ENCODE measurements around the gene GNAZ.

The GNAZ gene

DNA sequence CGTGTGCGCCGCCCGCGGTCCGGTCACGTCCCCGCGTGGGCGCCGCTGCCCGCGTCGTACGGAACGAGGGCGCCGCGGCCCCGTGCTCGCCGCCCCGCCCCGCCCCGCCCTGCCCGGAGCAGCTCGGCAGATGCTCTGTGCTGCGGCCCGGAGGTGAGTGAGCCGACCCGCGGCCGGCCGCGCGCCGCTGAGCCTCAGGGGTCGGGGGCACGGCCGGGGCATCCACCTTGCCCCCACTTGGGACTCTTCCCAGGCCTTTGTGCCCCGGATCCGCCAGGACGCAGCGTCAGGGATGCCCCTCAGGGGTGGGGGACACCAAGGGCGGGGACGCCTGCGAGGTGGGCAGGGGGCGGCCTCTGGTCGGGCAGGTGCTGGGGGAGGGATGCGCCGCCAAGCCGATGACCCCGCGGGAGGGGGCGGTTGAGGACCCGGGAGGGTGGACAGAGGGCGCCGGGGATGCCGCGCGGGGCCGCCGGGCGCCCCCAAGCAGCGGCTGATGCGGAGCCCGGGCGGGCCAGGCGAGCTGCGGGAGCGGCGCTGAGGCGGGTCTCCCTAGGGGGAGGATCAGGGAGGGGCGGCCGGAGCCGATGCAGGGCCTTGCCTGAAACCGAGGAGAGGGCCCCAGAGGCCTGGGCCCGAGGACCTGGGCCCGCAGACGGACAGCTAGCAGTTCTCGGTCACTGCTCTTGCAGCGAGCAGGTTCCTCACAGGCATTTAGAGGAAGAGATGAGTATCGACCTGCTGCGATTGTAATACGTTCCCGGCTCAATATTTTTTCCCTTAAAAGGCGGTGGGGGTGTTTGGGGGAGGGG lies at the start of gene GNAZ:
Gene GNAZ (plus strand): TSS at position 102 of the 812 bp plus-strand sequence. CDS start 25,177 bp downstream, outside the sequence.
- TF ChIP-seq, protein P1, sequence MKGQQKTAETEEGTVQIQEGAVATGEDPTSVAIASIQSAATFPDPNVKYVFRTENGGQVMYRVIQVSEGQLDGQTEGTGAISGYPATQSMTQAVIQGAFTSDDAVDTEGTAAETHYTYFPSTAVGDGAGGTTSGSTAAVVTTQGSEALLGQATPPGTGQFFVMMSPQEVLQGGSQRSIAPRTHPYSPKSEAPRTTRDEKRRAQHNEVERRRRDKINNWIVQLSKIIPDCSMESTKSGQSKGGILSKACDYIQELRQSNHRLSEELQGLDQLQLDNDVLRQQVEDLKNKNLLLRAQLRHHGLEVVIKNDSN (IDR thresholded peaks at IDR 0.05) = no peak

DNA sequence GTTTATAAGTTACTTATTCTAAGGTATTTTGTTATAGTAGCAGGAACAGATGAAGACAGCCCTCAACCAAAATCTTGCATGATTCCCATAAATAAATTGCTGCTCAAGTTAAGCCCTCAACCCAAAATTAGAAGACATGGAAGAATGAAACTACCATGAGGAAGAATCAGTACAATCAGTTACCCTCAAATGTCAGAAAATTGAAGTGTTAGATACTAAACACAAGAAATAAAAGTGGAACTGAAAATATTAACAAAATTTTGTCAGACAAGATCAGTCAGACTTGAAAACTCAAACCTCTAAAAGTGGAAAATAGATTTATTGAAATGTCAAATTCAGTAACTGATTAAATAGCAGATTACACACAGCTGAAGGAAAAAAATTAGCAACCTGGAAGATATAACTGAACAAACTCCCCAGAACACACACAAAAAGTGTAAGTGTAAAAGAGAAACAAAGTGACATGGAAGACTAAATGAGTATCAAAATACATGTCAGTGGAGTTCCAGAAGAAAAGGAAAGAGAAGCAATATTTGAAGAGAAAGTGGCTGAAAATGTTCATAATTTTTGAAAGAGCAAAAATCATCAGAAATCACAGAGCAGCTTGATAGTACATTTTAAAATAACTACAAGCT lies 49.5 kb upstream of the GNAZ start:
- TF ChIP-seq EP300 (IDR thresholded peaks at IDR 0.05; ENCODE audit: borderline replicate concordance) = no peak
- TF ChIP-seq TEAD4 (IDR thresholded peaks at IDR 0.05) = no peak
- TF ChIP-seq CEBPB (IDR thresholded peaks at IDR 0.05) = no peak
- TF ChIP-seq, protein P1 (IDR thresholded peaks at IDR 0.05) = no peak
- TF ChIP-seq NFIC (IDR thresholded peaks at IDR 0.05) = no peak
- no peak for TF ChIP-seq TCF12 (IDR thresholded peaks at IDR 0.05; ENCODE audit: low read depth)
- no peak for TF ChIP-seq RAD21 (IDR thresholded peaks at IDR 0.05; ENCODE audit: low read depth)
- no peak for TF ChIP-seq EGR1 (IDR thresholded peaks at IDR 0.05)
- no peak for TF ChIP-seq FOXM1 (IDR thresholded peaks at IDR 0.05; ENCODE audit: borderline replicate concordance, low read depth)
- no peak for TF ChIP-seq ZBTB7A (IDR thresholded peaks at IDR 0.05; ENCODE audit: low read depth)
- TF ChIP-seq TAF1 (IDR thresholded peaks at IDR 0.05; ENCODE audit: low read depth) = no peak
- TF ChIP-seq CREB1 (IDR thresholded peaks at IDR 0.05; ENCODE audit: low read depth) = no peak
- TF ChIP-seq, protein P2, sequence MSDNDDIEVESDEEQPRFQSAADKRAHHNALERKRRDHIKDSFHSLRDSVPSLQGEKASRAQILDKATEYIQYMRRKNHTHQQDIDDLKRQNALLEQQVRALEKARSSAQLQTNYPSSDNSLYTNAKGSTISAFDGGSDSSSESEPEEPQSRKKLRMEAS (IDR thresholded peaks at IDR 0.05) = no peak

DNA sequence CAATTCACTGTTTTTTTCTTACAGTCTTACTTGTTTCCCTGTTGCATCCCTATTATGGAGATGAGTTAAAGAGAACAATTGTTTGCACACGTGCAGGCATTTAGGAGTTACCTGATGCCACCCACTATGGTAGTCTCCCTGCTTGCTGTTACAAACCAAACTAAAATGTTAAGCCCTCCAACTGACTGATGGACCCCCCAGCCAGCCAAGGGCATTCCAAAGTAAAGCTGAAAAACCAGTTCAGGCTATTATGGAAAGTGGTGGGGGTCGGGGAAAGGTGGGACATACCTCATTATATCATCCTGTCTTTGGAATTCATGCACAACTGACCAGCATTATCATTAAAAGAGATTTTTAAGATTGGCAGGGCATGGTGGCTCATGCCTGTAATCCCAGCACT lies 47.0 kb upstream of the GNAZ start:
- TF ChIP-seq ZBTB7A (IDR thresholded peaks at IDR 0.05; ENCODE audit: low read depth) (no peak), EGR1 (IDR thresholded peaks at IDR 0.05) (no peak), RAD21 (IDR thresholded peaks at IDR 0.05; ENCODE audit: low read depth) (no peak)
- TF ChIP-seq, protein P1 (IDR thresholded peaks at IDR 0.05) = no peak

DNA sequence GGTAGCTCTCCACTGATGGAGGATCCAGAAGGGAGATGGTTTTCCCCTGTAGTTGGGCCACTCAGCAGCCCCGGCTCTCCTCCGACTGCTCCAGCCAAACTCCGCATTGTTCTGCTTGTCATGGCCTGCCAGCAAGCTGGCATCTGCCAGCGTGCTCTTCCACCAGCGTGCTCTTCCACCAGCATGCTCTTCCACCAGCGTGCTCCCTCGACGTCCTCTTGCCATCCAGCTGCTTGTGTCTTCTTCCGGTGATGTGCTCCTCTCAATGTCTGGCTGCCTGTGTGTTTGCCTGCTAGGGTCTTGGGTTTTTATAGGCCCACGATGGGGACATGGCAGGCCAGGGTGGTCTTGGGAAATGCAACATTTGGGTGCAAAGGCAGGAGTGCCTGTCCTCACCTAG lies 43.5 kb upstream of the GNAZ start:
- TF ChIP-seq, protein P1 (IDR thresholded peaks at IDR 0.05) = no peak
- TF ChIP-seq CREB1 (IDR thresholded peaks at IDR 0.05; ENCODE audit: low read depth) = no peak

DNA sequence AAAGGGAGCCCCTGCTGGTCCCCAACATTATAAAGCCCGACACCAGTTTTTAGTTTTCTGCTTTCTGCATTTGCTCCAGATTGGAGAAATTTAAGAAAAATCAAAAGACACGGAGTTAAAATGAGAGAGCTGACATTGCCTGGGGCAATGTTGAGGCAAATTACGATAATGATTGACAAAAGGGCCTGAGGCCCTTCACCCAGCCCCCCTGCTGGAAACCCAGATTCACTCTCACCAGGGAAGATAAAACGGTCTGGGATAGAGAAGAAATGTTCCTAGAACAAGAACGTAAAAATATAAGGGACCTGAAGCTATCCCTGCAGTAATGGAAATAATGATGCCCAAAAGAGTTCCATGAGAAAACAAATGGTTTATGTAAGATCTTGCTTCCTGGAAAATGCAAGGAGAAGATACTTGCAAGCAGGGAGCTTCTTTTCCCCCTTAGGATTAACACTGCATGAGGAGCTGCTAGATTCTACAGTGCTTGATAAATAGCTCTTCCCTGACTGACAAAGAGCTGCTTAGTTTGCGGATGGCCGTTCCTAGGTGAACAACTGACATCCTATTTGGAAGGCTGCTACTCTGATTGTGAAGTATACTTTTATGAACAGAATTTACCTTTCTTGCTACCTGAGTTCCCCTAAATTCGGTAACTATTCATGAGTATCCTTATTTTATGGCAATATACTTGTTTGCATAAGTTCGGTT lies 40.6 kb upstream of the GNAZ start:
- TF ChIP-seq, protein P1 (IDR thresholded peaks at IDR 0.05) = no peak
- TF ChIP-seq, protein P3, sequence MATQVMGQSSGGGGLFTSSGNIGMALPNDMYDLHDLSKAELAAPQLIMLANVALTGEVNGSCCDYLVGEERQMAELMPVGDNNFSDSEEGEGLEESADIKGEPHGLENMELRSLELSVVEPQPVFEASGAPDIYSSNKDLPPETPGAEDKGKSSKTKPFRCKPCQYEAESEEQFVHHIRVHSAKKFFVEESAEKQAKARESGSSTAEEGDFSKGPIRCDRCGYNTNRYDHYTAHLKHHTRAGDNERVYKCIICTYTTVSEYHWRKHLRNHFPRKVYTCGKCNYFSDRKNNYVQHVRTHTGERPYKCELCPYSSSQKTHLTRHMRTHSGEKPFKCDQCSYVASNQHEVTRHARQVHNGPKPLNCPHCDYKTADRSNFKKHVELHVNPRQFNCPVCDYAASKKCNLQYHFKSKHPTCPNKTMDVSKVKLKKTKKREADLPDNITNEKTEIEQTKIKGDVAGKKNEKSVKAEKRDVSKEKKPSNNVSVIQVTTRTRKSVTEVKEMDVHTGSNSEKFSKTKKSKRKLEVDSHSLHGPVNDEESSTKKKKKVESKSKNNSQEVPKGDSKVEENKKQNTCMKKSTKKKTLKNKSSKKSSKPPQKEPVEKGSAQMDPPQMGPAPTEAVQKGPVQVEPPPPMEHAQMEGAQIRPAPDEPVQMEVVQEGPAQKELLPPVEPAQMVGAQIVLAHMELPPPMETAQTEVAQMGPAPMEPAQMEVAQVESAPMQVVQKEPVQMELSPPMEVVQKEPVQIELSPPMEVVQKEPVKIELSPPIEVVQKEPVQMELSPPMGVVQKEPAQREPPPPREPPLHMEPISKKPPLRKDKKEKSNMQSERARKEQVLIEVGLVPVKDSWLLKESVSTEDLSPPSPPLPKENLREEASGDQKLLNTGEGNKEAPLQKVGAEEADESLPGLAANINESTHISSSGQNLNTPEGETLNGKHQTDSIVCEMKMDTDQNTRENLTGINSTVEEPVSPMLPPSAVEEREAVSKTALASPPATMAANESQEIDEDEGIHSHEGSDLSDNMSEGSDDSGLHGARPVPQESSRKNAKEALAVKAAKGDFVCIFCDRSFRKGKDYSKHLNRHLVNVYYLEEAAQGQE (IDR thresholded peaks at IDR 0.05; ENCODE audit: low read depth) = no peak

DNA sequence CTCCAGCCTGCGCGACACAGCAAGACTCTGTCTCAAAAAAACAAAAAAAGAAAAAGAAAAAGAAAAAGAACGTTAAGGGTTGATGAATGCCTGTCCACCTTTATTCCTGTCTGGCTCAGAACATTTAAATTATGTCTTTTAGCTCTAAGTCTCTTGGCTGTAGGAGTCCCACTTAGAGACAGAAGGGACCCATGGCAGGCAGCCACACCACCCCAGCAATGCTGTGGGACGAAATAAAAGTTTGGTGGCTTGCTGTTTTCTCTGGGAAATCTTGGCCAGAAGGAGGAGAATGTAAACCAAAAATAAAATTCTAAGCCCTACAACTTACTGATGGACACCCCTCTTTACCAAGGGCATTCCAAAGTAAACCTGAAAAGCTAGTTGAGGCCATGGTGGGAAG lies 38.9 kb upstream of the GNAZ start:
- TF ChIP-seq TEAD4 (IDR thresholded peaks at IDR 0.05) (no peak), NFIC (IDR thresholded peaks at IDR 0.05) (no peak), YY1 (IDR thresholded peaks at IDR 0.05; ENCODE audit: low read depth) (no peak), FOXM1 (IDR thresholded peaks at IDR 0.05; ENCODE audit: borderline replicate concordance, low read depth) (no peak), EP300 (IDR thresholded peaks at IDR 0.05; ENCODE audit: borderline replicate concordance) (no peak), CEBPB (IDR thresholded peaks at IDR 0.05) (no peak)
- TF ChIP-seq, protein P2 (IDR thresholded peaks at IDR 0.05) = no peak

DNA sequence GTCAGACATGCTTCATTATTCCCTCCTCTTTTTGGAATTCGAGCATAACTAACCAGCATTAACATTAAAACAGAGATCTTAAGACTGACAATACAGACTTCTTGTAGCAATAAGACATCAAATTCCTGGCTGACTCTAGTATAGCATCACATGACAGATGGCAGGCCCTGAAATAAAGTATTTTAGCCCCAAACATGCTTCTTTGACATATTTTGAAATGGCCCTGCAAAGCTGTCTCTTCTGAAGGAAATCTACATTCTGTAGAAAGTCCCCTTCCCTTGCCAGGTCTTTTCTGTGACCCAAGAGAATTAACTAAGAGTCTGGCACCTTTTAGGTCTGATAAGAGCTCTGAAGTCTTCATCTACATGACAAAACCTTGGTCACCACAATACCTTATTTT lies 38.5 kb upstream of the GNAZ start:
- TF ChIP-seq EGR1 (IDR thresholded peaks at IDR 0.05) (no peak), TAF1 (IDR thresholded peaks at IDR 0.05; ENCODE audit: low read depth) (no peak), YY1 (IDR thresholded peaks at IDR 0.05; ENCODE audit: low read depth) (no peak), EP300 (IDR thresholded peaks at IDR 0.05; ENCODE audit: borderline replicate concordance) (no peak), TCF12 (IDR thresholded peaks at IDR 0.05; ENCODE audit: low read depth) (no peak), CEBPB (IDR thresholded peaks at IDR 0.05) (no peak), NFIC (IDR thresholded peaks at IDR 0.05) (no peak)
- TF ChIP-seq, protein P2 (IDR thresholded peaks at IDR 0.05) = no peak
- TF ChIP-seq, protein P1 (IDR thresholded peaks at IDR 0.05) = no peak

Measured in Ishikawa (cell line).